GM18867 (cell line): ENCODE results near the gene DLEC1.
"Not testable (repeated sequence)": the region's sequence is repeated elsewhere in the genome, so short reads cannot be mapped to it uniquely, and the experiment has no call there.

Experiments used
- ATAC-seq: cut with Tn5 transposase; IDR thresholded peaks from one replicate; pipeline ENCODE4 v1.9.1; 2021; ENCODE audit warnings: mild to moderate bottlenecking, moderate library complexity; ENCODE audit not compliant: unreplicated experiment

The DLEC1 gene

DNA sequence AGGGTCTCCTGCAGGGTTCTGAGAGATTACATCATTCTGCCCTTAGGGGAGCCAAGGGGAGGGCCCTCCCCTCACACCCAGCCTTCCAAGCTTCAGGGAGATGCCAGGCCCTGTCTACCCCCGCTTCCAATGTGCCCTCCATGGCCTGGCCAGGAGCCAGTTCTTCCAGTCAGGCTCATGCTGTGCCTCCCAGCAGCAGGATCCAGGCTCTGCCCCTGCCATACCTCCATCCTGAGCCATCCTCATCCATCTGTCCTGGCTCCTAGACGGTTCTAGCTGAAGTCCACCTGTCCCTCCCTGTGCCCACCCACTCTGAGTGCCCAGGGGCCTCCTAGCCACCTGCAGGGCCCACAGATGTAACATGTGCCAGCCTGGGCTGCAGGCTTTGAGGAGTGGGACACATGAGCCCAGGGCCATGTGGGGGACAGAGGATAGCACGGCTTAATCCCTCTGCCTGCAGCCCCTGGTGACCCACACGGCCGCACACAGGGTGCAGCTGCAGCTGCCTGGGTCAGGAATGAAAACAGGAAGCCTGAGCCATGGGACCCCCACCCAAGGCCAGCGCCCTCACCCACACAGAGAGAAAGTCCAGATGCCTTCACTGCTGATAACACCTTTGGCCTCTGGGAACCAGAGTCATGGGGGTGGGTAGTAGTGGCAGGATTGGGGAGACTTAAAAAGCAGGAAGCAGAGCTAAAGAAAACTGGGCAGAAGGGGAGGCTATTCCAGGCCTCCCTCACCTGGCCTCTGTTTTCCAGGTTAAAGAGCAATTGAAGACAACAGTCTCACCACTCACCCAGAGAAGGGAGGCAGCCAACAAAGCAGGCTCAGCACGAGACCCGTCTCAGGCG, 21.3 kb upstream of the DLEC1 start:
- ATAC-seq, result no peak

- ATAC-seq, result no peak
Measured at GRCh38 chr3:38018296-38019266, 20.4 kb upstream of the DLEC1 start.

DNA sequence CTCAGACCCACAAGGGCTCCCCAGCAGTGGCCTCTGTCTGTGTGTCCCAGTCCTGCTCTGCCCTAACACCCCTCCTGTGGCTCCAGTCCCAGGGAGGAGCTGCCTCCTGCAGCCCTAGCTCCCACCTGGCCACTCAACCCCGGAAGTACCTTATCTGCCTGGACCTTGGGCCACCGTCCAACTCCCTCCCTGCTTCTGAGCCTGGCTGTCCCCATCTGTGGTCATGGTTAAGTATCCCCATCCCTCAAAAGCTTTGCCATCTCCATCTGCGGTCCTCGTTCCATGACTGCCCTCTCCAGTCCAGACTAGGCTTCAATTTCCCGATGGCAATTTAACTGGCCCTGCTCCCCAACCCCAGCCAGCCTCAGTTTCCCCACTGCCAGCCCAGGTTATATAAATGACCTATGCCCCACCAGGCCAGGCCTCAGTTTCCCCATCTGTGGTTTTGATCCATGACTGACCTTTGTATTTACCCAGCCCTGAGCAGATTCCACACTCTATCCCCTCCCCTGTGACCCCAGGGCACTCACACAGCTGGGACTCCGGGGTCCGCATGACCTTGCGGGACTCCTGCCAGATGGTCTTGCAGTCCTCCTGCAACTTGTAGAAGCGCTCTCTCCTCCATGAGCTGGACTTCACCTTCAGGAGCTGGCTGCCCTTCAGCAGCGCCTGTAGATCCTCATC, 19.2 kb upstream of the DLEC1 start:
- no peak for ATAC-seq

DNA sequence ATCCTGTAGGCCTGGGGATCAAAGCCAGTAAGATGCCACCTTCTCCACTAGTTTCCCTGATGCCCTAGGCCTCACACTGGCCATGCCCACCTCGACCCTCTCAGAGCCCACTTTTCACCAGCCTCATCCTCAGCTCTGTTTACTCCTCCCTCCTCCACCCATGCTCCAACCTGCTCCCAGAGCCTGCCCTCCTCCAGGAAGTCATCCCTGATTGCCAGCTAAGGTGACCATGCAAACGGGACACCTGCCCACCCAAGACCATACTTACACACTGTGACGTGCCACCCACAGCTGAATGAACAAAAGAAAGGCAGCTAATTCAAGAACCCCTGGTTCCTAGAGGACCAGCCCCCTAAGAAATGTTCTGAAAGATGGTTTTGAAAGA, 18.7 kb upstream of the DLEC1 start:
- ATAC-seq, result no peak

- ATAC-seq, result no peak
Measured at GRCh38 chr3:38021196-38021595, 17.8 kb upstream of the DLEC1 start.

DNA sequence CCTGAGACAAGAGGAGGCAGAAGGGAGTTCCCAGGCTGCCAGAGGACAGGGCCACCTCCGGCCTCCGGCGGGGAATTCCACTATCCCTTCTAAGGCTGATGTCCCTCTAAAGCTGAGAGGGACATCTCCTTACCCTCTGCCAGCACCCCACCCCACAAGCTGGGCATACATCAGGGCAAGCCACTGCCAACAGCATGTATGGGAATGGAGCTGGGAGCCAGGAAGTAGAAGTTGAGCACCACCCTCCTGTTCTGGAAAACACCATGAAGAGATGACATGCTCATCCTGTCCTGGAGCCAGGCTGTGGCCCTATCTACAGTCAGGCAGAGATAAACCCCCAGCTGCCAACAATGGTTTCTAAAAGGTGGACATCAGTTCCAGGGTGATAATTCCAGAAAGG, 16.7 kb upstream of the DLEC1 start:
- no peak for ATAC-seq

GRCh38 chr3:38022896-38023709, 15.9 kb upstream of the DLEC1 start:
- ATAC-seq, result no peak

- ATAC-seq, result no peak
Measured at GRCh38 chr3:38026856-38027255, 12.2 kb upstream of the DLEC1 start.

DNA sequence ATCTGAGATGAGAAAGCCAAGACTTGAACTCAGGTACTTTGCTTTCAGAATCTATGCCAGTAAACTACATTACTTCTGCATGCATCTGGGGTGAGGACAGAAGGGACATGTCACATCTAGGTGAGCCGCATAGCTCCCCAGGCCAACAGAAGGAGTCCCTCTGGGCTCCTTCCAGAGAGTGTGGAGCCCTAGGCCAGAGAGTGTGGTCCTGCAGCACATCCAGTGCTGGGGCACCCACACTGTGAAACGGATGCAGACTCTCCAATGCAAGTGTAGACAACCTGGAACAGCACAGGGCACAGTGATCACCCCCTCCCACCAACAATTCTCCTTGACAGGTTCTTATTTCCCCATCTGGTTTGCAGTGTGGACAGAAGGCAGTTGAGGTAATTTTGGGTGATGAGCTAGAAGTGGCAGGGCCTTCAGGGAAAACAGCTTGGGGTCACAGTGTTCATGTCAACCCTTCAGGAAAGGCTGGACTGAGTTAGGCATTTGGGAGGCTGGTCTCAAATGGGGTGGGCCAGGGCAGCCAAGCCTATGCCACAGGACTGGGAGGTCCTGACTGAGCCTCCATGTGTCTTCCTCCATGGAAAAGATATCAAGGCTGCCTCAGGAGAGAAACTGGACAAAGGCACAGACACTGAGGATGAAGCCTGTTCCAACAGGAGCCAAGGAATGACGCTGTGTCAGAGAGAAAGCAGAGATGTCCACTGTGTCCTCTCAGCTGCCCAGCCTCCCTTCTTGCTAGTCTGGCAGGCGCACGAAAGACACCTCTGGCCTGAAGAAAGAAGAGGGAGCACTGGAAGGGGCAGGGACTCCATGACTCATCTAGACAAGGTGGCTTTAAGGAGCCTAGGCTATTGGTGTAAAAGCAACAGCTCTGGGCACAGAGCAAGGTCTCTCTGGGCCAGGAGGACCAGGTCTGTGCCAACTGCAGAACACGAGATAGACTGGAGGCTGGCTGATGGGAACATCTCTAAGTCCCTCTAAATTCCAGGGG, 11.2 kb upstream of the DLEC1 start:
- ATAC-seq, result no peak

GRCh38 chr3:38028621-38029361, 10.2 kb upstream of the DLEC1 start:
- no peak for ATAC-seq

- ATAC-seq, result no peak
Measured at GRCh38 chr3:38029400-38030125, 9.4 kb upstream of the DLEC1 start, which contains the start of gene PLCD1. Gene PLCD1 (minus strand): TSS chr3:38029642. CDS start chr3:38029539, 103 bp downstream.

DNA sequence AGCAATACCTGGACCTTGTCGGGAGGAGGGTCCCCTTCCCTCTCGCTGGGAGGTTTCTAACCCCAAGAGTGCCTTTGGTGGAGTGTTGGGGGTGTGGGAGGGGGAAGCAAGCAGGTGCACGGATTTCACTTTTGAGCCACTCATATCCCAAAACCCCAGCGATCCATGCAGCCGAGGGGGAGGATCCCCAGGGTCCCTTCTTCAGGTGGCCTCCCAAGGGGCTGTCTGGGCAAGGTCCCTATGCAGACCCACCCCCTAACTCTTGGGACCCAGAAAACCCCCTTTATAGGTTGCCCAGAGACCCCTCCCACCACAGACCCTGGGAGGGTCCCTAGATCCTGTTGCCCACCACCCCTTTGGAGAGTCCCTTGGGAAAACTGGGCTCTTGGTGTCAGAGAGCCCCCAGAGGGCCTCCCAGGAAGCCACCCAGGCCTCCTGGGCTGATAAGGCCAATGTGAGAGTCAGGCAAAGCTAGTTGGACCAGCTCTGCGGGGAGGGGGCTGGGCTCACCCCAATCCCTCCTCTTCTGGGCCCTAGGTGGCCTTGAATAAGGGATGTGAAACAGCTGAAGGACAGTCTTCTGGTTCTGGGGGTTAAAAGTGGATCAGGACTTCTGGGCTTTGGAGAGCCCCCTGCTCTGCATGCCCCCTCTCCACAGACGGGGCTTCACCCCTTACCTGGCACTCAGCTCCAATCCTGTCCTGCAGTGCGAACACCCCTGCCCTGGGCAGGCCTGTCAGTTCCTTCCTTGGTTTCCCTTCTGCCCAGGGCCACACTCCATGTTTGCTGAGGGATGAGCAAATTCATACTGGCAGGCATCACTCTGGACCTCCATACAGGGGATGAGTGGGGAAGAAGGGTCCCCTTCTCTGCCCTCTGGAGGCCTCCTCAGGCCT, 8.6 kb upstream of the DLEC1 start:
- no peak for ATAC-seq

- no peak for ATAC-seq
Measured at GRCh38 chr3:38031022-38031994, 7.7 kb upstream of the DLEC1 start.

- ATAC-seq, result no peak
Measured at GRCh38 chr3:38032328-38032865, 6.6 kb upstream of the DLEC1 start.

DNA sequence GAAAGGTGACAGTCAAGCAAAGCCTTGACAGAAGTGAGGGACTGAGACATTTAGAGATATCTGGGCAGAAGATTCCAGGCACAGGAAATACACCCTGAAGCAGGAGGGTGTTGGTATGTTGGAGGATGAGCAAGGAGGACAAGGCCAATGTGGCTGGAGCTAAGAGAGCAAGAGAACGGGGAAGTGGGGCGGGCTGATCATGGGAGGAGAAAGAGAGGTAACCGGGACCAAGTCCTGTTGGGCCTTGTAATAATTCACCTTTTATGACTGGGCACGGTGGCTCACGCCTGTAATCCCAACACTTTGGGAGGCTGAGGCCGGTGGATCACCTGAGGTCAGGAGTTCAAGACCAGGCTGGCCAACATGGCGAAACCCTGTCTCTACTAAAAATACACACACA, 5.4 kb upstream of the DLEC1 start:
- not testable (repeated sequence) for ATAC-seq
